ENCODE results near the gene DHX32.

Gene DHX32

DNA sequence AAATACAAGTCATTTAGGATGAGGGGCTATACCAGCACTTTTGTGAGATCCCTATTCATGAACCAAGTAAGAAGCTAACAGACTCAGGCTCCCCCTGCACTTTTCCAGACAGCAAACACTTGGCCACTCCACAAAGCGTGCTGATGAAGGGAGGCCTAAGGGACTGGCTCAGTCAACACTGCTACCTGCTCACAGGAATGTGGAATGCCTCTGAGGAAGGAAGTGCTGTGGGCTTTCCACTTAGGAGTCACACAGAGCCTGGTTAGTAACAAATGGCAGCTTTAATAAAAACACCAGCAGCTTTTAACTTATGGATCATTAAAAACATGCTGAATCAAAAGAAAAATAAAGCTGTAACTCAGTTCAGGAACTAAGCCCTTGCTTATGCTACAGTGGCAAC, 73.0 kb downstream of the DHX32 start:
- ATAC-seq = no peak
- TF ChIP-seq SNAI2 (CRISPR knock-in tag; IDR thresholded peaks at IDR 0.05) (no peak), TCF4 (CRISPR knock-in tag; IDR thresholded peaks at IDR 0.05; ENCODE audit: borderline replicate concordance) (no peak), OSR1 (CRISPR knock-in tag; IDR thresholded peaks at IDR 0.05) (no peak), ISL1 (CRISPR knock-in tag; IDR thresholded peaks at IDR 0.05) (no peak), ZC3H10 (CRISPR knock-in tag; IDR thresholded peaks at IDR 0.05) (no peak), CSDC2 (CRISPR knock-in tag; IDR thresholded peaks at IDR 0.05) (no peak), ZFP3 (CRISPR knock-in tag; IDR thresholded peaks at IDR 0.05) (no peak), BACH2 (CRISPR knock-in tag; IDR thresholded peaks at IDR 0.05; ENCODE audit: borderline replicate concordance) (no peak), GLIS3 (CRISPR knock-in tag; IDR thresholded peaks at IDR 0.05) (no peak), ZNF70 (CRISPR knock-in tag; IDR thresholded peaks at IDR 0.05) (no peak), ZNF8 (CRISPR knock-in tag; IDR thresholded peaks at IDR 0.05) (no peak), ZNF565 (CRISPR knock-in tag; conservative IDR thresholded peaks at IDR 0.05; ENCODE audit: low read depth) (no peak), ESRRG (CRISPR knock-in tag; IDR thresholded peaks at IDR 0.05) (no peak), RARB (CRISPR knock-in tag; IDR thresholded peaks at IDR 0.05) (no peak)
- TF ChIP-seq, protein P1, sequence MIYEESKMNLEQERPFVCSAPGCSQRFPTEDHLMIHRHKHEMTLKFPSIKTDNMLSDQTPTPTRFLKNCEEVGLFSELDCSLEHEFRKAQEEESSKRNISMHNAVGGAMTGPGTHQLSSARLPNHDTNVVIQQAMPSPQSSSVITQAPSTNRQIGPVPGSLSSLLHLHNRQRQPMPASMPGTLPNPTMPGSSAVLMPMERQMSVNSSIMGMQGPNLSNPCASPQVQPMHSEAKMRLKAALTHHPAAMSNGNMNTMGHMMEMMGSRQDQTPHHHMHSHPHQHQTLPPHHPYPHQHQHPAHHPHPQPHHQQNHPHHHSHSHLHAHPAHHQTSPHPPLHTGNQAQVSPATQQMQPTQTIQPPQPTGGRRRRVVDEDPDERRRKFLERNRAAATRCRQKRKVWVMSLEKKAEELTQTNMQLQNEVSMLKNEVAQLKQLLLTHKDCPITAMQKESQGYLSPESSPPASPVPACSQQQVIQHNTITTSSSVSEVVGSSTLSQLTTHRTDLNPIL (CRISPR knock-in tag; IDR thresholded peaks at IDR 0.05; ENCODE audit: low read depth) = no peak
- TF ChIP-seq, protein P2, sequence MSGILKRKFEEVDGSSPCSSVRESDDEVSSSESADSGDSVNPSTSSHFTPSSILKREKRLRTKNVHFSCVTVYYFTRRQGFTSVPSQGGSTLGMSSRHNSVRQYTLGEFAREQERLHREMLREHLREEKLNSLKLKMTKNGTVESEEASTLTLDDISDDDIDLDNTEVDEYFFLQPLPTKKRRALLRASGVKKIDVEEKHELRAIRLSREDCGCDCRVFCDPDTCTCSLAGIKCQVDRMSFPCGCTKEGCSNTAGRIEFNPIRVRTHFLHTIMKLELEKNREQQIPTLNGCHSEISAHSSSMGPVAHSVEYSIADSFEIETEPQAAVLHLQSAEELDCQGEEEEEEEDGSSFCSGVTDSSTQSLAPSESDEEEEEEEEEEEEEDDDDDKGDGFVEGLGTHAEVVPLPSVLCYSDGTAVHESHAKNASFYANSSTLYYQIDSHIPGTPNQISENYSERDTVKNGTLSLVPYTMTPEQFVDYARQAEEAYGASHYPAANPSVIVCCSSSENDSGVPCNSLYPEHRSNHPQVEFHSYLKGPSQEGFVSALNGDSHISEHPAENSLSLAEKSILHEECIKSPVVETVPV (CRISPR knock-in tag; IDR thresholded peaks at IDR 0.05) = no peak

DNA sequence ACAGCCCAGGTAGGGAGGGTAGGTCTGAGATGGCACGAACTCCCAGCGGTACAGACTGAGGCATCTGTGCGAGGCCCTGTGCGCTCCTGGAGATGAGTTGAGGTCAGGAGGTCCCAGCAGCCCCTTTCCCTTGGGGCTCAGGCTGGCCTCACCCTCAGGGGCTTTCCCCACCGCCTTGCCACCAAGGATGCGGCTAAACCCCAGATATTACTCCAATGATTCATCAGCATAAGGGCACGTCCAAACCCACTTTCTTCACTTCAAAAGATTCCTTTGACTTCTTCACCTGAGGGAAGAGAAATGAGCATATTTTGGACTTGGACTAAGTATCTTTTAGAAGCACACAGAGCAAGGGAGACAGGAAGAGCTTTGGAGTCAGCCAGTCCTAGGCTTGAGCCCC, 78.4 kb downstream of the DHX32 start:
- no peak for TF ChIP-seq ESRRG (CRISPR knock-in tag; IDR thresholded peaks at IDR 0.05)
- no peak for TF ChIP-seq ARNTL (CRISPR knock-in tag; IDR thresholded peaks at IDR 0.05; ENCODE audit: borderline replicate concordance, low read depth)
- TF ChIP-seq, protein P3, sequence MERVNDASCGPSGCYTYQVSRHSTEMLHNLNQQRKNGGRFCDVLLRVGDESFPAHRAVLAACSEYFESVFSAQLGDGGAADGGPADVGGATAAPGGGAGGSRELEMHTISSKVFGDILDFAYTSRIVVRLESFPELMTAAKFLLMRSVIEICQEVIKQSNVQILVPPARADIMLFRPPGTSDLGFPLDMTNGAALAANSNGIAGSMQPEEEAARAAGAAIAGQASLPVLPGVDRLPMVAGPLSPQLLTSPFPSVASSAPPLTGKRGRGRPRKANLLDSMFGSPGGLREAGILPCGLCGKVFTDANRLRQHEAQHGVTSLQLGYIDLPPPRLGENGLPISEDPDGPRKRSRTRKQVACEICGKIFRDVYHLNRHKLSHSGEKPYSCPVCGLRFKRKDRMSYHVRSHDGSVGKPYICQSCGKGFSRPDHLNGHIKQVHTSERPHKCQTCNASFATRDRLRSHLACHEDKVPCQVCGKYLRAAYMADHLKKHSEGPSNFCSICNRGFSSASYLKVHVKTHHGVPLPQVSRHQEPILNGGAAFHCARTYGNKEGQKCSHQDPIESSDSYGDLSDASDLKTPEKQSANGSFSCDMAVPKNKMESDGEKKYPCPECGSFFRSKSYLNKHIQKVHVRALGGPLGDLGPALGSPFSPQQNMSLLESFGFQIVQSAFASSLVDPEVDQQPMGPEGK (CRISPR knock-in tag; IDR thresholded peaks at IDR 0.05; ENCODE audit: borderline replicate concordance) = no peak
- no peak for TF ChIP-seq ZNF8 (CRISPR knock-in tag; IDR thresholded peaks at IDR 0.05)
- TF ChIP-seq SNAI2 (CRISPR knock-in tag; IDR thresholded peaks at IDR 0.05) = no peak
- no peak for TF ChIP-seq ZNF565 (CRISPR knock-in tag; conservative IDR thresholded peaks at IDR 0.05; ENCODE audit: low read depth)
- TF ChIP-seq ZFP30 (CRISPR knock-in tag; IDR thresholded peaks at IDR 0.05) = no peak
- no peak for TF ChIP-seq ZFP3 (CRISPR knock-in tag; IDR thresholded peaks at IDR 0.05)
- TF ChIP-seq TOX (CRISPR knock-in tag; IDR thresholded peaks at IDR 0.05; ENCODE audit: borderline replicate concordance) = no peak
- TF ChIP-seq BACH2 (CRISPR knock-in tag; IDR thresholded peaks at IDR 0.05; ENCODE audit: borderline replicate concordance) = no peak
- ATAC-seq = no peak

DNA sequence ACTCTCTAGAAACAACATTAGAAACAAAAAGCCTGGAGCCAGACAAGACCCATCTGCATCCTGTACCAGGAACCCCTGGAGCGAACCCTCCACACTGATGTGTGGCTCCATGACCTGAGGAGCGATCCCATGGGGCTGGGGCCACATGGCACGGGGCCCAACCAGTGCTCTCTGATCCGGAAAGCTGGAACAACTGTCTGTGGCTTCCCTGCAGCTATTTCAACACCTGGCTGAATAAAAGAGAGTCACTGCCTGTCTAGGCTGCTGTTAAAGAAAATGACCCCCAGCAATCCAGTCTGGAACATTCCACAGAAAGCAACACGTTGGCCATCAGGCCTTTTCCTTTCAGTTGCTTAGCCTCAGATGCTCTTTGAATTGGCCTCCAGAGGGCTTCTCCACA, 79.0 kb downstream of the DHX32 start:
- TF ChIP-seq ZNF565 (CRISPR knock-in tag; conservative IDR thresholded peaks at IDR 0.05; ENCODE audit: low read depth) = no peak
- TF ChIP-seq CSDC2 (CRISPR knock-in tag; IDR thresholded peaks at IDR 0.05) = no peak
- TF ChIP-seq ESRRG (CRISPR knock-in tag; IDR thresholded peaks at IDR 0.05) = no peak
- TF ChIP-seq RARB (CRISPR knock-in tag; IDR thresholded peaks at IDR 0.05) = no peak
- no peak for TF ChIP-seq ZC3H10 (CRISPR knock-in tag; IDR thresholded peaks at IDR 0.05)
- no peak for TF ChIP-seq ZFP3 (CRISPR knock-in tag; IDR thresholded peaks at IDR 0.05)
- TF ChIP-seq, protein P4, sequence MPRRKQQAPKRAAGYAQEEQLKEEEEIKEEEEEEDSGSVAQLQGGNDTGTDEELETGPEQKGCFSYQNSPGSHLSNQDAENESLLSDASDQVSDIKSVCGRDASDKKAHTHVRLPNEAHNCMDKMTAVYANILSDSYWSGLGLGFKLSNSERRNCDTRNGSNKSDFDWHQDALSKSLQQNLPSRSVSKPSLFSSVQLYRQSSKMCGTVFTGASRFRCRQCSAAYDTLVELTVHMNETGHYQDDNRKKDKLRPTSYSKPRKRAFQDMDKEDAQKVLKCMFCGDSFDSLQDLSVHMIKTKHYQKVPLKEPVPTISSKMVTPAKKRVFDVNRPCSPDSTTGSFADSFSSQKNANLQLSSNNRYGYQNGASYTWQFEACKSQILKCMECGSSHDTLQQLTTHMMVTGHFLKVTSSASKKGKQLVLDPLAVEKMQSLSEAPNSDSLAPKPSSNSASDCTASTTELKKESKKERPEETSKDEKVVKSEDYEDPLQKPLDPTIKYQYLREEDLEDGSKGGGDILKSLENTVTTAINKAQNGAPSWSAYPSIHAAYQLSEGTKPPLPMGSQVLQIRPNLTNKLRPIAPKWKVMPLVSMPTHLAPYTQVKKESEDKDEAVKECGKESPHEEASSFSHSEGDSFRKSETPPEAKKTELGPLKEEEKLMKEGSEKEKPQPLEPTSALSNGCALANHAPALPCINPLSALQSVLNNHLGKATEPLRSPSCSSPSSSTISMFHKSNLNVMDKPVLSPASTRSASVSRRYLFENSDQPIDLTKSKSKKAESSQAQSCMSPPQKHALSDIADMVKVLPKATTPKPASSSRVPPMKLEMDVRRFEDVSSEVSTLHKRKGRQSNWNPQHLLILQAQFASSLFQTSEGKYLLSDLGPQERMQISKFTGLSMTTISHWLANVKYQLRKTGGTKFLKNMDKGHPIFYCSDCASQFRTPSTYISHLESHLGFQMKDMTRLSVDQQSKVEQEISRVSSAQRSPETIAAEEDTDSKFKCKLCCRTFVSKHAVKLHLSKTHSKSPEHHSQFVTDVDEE (CRISPR knock-in tag; IDR thresholded peaks at IDR 0.05) = no peak
- no peak for ATAC-seq

DNA sequence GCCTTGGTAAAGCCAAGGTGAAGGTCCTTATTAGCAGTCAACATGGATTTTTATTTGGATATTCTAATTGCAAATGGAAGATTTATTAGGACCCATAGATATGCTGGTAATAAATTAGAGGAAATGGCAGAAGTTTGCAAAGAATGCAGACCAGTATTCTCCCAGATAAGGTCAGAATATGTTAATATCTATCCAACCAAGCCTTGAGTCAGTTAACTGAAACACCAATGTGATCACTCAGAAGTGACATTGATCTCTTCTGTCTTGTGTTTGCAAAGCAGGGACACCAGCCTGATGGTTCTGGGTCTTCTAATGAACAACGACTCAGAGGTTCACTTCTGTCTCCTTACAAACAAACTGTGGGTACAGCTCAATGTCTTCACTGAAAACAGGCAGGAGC, 79.5 kb downstream of the DHX32 start:
- no peak for TF ChIP-seq ZNF565 (CRISPR knock-in tag; conservative IDR thresholded peaks at IDR 0.05; ENCODE audit: low read depth)
- no peak for TF ChIP-seq TOX (CRISPR knock-in tag; IDR thresholded peaks at IDR 0.05; ENCODE audit: borderline replicate concordance)
- TF ChIP-seq CSDC2 (CRISPR knock-in tag; IDR thresholded peaks at IDR 0.05) = no peak
- no peak for TF ChIP-seq PPARA (CRISPR knock-in tag; IDR thresholded peaks at IDR 0.05; ENCODE audit: borderline replicate concordance)
- TF ChIP-seq ZFP30 (CRISPR knock-in tag; IDR thresholded peaks at IDR 0.05) = no peak
- TF ChIP-seq SNAI2 (CRISPR knock-in tag; IDR thresholded peaks at IDR 0.05) = no peak
- no peak for TF ChIP-seq BACH2 (CRISPR knock-in tag; IDR thresholded peaks at IDR 0.05; ENCODE audit: borderline replicate concordance)

More for the DNA sequence above, 79.5 kb downstream of the DHX32 start:
- no peak for ATAC-seq

All from SK-N-SH treated with all-trans-retinoic acid at 6 μM for 48 hours (cell line).